LNCaP clone FGC (cell line): ENCODE data around the gene SH2B2.
"Not testable (repeated sequence)": the region's sequence is repeated elsewhere in the genome, so short reads cannot be mapped to it uniquely, and the experiment has no call there.

ENCODE experiments used
- DNase-seq: peaks from one replicate; pipeline ENCODE4 v3.0.0-alpha.2; 2011; ENCODE audit warnings: low read depth
- H3K4me3 ChIP-seq: 2 replicates; pipeline ENCODE4 v1.5.1; 2011; ENCODE audit warnings: mild to moderate bottlenecking, low read depth, low read length, control low read depth
- CTCF ChIP-seq: IDR thresholded peaks from 2 replicates; pipeline ENCODE4 v1.5.1; 2012; ENCODE audit warnings: mild to moderate bottlenecking; ENCODE audit not compliant: control insufficient read depth, insufficient read depth; ENCODE audit errors: extremely low read depth

SH2B2 gene

GRCh38 chr7:102294589-102294988, 7.9 kb downstream of the SH2B2 start:
- no peak for TF ChIP-seq CTCF
- DNase-seq = no peak
- H3K4me3 ChIP-seq = no peak overlapping the region

GRCh38 chr7:102295346-102296178, 8.9 kb downstream of the SH2B2 start:
- no peak overlapping the region for H3K4me3 ChIP-seq
- no peak for DNase-seq
- TF ChIP-seq CTCF = no peak

- no peak for DNase-seq
- no peak for TF ChIP-seq CTCF
- no peak overlapping the region for H3K4me3 ChIP-seq
Observed at GRCh38 chr7:102296179-102296438, 9.4 kb downstream of the SH2B2 start.

GRCh38 chr7:102296514-102296913, 9.8 kb downstream of the SH2B2 start:
- TF ChIP-seq CTCF = no peak
- H3K4me3 ChIP-seq = no peak overlapping the region
- DNase-seq = no peak

GRCh38 chr7:102297487-102298218, 11.0 kb downstream of the SH2B2 start:
- H3K4me3 ChIP-seq = no peak overlapping the region

GRCh38 chr7:102300643-102301221, 14.1 kb downstream of the SH2B2 start:
- H3K4me3 ChIP-seq = no peak overlapping the region
- no peak for DNase-seq
- no peak for TF ChIP-seq CTCF

More at GRCh38 chr7:102297487-102298218, 11.0 kb downstream of the SH2B2 start:
- no peak for DNase-seq
- no peak for TF ChIP-seq CTCF

- not testable (repeated sequence) for H3K4me3 ChIP-seq, DNase-seq
Observed at GRCh38 chr7:102301367-102301766, 14.7 kb downstream of the SH2B2 start.
